Activated T-helper 2 cell treated with anti-CD3 and anti-CD28 coated beads, Interferon-gamma antibody, Interleukin-2, Interleukin-4, amounts not matched to agents 10 μg/mL and 5 μg/mL and 100 μg/mL, durations not matched to agents 14 hours and 24 hours and 36 hours (primary cell): Measurements from ENCODE around the gene HSD17B11. TPM values are rescaled to one million over a fixed set of nuclear protein-coding genes. Genes with fewer than 3 reads are reported as not detected.
"Not testable (repeated sequence)": the region's sequence is repeated elsewhere in the genome, so short reads cannot be mapped to it uniquely, and the experiment has no call there.

Source experiments
- DNase-seq: peaks from one replicate; pipeline ENCODE4 v3.0.0; 2021; ENCODE audit warnings: low spot score
- H3K27ac Mint-ChIP-seq: one replicate; pipeline ENCODE4 v1.8.0; 2021; ENCODE audit warnings: mixed read lengths
- H3K27me3 Mint-ChIP-seq: one replicate; pipeline ENCODE4 v1.8.0; 2021; ENCODE audit warnings: low read depth, mixed read lengths
- H3K36me3 Mint-ChIP-seq: one replicate; pipeline ENCODE4 v1.8.0; 2021; ENCODE audit warnings: low read depth, mixed read lengths
- H3K4me1 Mint-ChIP-seq: one replicate; pipeline ENCODE4 v1.8.0; 2021; ENCODE audit warnings: low read depth, mixed read lengths
- H3K4me3 Mint-ChIP-seq: one replicate; pipeline ENCODE4 v1.8.0; 2021; ENCODE audit warnings: low read depth, mild to moderate bottlenecking, moderate library complexity, mixed read lengths
- H3K9me3 Mint-ChIP-seq: one replicate; pipeline ENCODE4 v1.8.0; 2021; ENCODE audit warnings: mixed read lengths
- intact Hi-C: fragments of 100-400 bp; cut with micrococcal nuclease; formaldehyde crosslinking; loops from one replicate; pipeline ENCODE4 v1.15.1; 2023
- total RNA-seq: library from RNA; stranded (reverse); gene quantifications from 2 replicates; pipeline ENCODE4 v1.2.3, GENCODE V29; 2022

Gene HSD17B11
- total RNA-seq, 1 donor from 2014 or later, result 14.2 TPM

DNA sequence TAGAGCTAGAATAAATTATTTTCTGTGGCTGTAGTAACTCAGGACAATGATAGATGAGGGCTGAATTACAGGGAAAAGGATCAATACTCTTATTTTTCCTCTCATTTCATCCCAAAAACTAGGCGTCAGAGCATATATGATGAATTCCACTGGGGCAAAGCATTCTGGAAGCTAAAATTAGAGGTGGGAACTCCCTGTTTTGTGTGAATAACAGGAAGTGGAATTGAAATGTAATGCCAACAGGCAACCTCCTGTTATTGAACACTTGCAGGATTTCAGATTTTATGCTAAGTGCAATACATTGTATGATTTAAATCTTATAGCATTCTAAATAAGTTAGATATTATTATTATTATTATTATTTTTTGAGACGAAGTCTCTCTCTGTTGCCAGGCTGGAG, 20.9 kb downstream of the HSD17B11 start:
- H3K9me3 Mint-ChIP-seq, result no peaks in the 10 kb centered on the region
- peaks cover 35% of the 10 kb centered on the region for H3K36me3 Mint-ChIP-seq
- H3K27ac Mint-ChIP-seq, result no peak overlapping the region
- intact Hi-C loops, result loop anchor here (10.0 kb wide), 1 partner anchor 475 kb away; no protein-coding TSS in a partner anchor
- no peaks in the 10 kb centered on the region for H3K27me3 Mint-ChIP-seq
- H3K4me3 Mint-ChIP-seq, result no peak overlapping the region
- DNase-seq, result no peak
- H3K4me1 Mint-ChIP-seq, result no peaks in the 10 kb centered on the region

DNA sequence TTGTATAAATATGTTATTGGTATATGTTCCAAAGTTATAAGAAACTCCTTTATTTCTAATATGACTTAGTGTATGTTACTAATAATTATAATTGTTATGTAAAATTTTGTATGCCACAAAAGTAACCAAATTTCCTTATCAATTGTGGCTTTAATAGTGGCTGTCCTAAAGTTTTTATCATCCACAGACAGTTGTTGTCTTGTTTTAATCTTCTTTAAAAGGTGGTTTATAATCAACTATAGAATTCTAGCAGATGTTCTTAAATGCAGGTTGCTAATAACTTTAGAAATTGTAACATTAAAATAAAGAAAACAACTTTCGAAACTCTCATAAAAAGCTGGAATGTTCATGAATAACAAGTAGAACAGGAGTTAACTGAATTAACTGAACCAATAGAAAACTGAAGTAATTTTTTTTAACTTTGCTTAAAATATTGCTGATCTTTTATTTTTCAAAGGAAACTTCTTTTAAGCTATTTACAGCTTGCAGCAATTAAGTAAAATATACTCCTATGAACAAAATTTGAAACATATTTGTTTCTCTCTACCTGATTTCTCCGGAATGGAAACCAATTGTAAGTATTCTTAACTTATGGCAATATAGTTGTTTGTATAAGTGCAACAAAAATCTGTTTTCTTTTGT, 24.3 kb downstream of the HSD17B11 start:
- intact Hi-C loops, result no loop called here
- no peak for DNase-seq
- Mint-ChIP-seq H3K9me3 (no peaks in the 10 kb centered on the region), H3K36me3 (peaks cover 43% of the 10 kb centered on the region), H3K4me1 (no peaks in the 10 kb centered on the region), H3K27ac (no peak overlapping the region), H3K27me3 (no peaks in the 10 kb centered on the region), H3K4me3 (no peak overlapping the region)

DNA sequence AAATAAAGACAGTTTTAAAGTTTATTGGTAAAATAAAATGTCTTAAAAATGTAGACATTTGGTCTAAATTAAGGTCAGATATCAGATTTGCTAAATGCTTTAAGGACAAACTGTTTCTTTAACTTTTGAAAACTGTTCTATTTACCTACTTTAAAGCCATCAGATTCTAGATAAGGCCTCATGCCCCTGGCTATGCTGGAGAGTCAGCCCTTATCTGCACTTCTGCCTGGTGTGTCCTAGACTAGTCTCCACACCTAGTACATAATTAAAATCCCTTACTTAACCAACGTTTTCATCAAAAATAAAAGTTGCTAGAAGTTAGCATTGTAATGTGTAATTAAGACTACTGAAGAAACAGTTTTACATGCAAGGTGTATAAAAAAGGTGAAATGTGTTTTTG, 25.6 kb downstream of the HSD17B11 start:
- Mint-ChIP-seq H3K9me3 (no peaks in the 10 kb centered on the region), H3K4me3 (no peak overlapping the region), H3K4me1 (no peaks in the 10 kb centered on the region), H3K36me3 (peaks cover 38% of the 10 kb centered on the region), H3K27ac (no peak overlapping the region), H3K27me3 (no peaks in the 10 kb centered on the region)
- no peak for DNase-seq
- intact Hi-C loops, result no loop called here

DNA sequence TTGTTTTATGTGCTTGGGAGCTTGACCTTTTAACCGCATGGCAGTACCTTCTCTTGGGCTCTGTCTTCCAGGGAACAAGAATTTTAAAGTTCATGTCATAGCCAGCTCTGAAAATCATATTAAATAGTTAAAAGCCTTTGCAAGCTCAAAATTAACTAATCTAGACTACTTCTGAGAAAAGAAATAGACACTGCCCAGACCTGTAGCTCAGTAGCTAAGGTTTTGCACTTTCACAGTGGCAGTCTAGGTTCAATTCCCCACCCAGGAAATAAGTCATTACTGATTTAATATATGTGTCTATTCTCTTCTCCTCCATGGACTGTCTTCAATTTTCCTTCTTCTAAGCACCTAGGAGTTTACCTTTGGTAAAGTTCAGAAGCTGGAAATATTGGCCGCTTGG, 27.4 kb downstream of the HSD17B11 start:
- Mint-ChIP-seq H3K27ac (no peak overlapping the region), H3K4me1 (no peaks in the 10 kb centered on the region)
- intact Hi-C loops, result no loop called here

DNA sequence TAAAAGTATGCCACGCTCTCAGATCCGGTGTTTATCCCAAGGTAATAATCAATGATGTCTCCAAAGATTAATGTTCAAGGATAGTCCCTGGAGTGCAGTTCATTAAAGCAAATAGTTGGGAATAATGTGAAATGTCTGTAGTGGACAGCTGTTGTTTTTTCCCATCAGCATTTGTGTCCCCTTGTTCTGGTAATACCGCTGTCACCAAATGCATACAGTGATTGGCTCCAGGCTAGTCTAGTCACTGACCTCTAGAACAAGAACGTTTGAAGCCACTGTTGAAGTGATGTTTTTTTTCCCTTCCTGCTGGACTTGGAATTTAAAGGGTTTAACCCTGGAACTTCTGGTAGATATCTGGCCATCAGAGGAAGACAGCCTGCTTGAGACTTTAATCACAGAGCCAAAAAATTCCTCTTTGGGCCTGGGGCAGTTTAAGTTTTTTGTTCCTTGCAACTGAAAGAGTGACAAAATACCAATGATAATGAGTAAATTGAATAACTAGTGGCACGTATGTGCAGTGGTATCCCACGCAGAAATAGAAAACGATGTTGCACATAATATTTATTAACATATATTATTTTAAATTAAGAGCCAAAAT, 30.6 kb downstream of the HSD17B11 start:
- H3K36me3 Mint-ChIP-seq, result peaks cover 23% of the 10 kb centered on the region

More for the DNA sequence above, 27.4 kb downstream of the HSD17B11 start:
- Mint-ChIP-seq H3K4me3 (no peak overlapping the region), H3K27me3 (no peaks in the 10 kb centered on the region), H3K36me3 (peaks cover 35% of the 10 kb centered on the region), H3K9me3 (no peaks in the 10 kb centered on the region)
- no peak for DNase-seq

DNA sequence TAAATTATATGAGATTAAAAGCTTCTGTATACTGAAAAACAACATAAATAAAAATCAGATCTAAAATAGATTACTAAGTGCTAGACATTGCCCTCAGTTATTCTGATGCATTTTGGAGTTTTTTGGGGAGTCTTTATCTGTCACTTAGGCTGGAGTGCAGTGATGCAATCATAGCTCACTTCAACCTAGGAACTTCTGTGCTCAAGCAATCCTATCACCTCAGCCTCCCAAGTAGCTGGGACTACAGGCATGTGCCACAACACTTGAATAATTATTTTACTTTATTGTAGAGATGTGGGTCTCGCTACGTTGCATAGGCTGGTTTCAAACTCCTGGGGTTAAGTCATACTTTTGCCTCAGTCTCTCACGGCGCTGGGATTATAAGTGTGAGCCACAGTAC, 31.7 kb downstream of the HSD17B11 start:
- H3K27ac Mint-ChIP-seq, result no peak overlapping the region
- H3K4me3 Mint-ChIP-seq, result no peak overlapping the region
- H3K4me1 Mint-ChIP-seq, result peaks cover 2% of the 10 kb centered on the region
- peaks cover 19% of the 10 kb centered on the region for H3K36me3 Mint-ChIP-seq
- intact Hi-C loops, result no loop called here
- H3K27me3 Mint-ChIP-seq, result no peaks in the 10 kb centered on the region
- no peak for DNase-seq
- H3K9me3 Mint-ChIP-seq, result no peaks in the 10 kb centered on the region

More for the DNA sequence above, 30.6 kb downstream of the HSD17B11 start:
- Mint-ChIP-seq H3K4me1 (peaks cover 2% of the 10 kb centered on the region), H3K27ac (no peak overlapping the region), H3K27me3 (no peaks in the 10 kb centered on the region), H3K4me3 (no peak overlapping the region), H3K9me3 (no peaks in the 10 kb centered on the region)
- no peak for DNase-seq
- intact Hi-C loops, result no loop called here

DNA sequence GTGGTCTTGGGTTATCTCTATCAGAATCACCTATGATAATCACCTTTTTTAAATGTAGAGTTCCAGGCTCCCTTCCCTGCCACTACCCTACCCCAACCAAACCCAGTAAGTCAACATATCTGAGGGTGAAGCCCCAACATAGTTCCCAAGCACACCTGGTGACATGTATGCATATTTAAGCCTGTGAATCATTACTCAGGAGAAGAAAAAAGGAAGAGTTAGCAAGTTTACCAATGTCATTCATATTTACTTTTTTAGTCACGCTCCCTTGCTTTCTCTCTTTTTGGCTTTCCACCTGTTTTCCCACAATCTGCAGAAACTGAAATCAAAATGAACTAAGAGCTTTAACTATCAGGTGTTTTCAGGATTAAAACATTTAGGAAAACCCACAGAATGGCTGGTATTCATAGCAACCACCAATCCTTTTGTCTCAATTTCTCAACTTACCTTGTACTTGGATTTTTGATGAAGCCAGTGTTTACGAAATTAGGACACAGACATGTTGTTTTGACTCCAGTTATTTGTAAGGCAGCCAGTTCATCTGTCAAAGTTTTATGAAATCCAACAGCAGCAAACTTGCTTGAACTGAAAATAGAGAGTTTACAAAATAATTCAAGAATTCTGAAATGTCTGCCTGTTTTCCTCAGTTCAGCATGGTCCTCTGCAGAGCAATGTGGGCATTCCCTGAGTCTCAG, 34.0 kb downstream of the HSD17B11 start:
- no peak for DNase-seq
- intact Hi-C loops, result no loop called here
- Mint-ChIP-seq H3K4me1 (peaks cover 9% of the 10 kb centered on the region), H3K9me3 (peaks cover 4% of the 10 kb centered on the region), H3K27ac (no peak overlapping the region), H3K36me3 (peaks cover 19% of the 10 kb centered on the region), H3K27me3 (no peaks in the 10 kb centered on the region), H3K4me3 (no peak overlapping the region)

DNA sequence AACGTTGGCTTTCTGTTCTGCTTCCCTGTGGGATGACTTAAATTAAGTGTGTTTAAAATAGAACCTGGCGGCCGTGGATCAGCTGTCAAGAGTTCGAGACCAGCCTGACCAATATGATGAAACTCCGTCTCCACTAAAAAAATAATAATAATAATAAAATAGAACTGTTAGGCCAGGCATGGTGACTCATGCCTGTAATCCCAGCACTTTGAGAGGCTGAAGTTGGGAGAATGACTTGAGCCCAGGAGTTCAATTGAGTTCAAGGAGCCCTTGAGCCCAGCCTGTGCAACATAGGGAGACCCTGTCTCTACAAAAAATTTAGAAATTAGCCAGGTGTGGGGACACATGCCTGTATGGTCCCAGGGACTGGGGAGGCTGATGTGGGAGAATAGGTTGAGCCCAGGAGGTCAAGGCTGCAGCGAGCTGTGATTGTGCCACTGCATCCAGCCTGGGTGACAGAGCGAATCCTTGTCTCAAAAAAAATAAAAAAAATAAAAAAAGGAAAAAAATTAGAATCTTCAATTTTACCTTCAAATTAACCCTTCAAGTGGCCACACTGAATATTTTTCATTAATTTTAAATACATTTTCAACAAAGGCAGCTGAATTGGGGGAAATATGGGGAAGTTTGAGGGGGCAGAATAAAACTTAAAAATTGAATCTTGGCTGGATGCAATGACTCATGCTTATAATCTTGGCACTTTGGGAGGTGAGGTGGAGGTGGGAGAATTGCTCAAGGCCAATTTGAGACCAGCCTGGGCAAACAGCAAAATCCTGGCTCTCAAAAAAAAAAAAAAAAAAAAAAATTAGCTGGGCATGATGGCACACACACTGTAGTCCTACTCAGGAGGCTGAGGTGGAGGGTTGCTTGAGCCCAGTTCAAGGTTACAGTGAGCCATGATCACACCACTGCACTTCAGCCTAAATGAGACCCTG, 36.6 kb downstream of the HSD17B11 start:
- no peaks in the 10 kb centered on the region for H3K27me3 Mint-ChIP-seq
- H3K9me3 Mint-ChIP-seq, result peaks cover 4% of the 10 kb centered on the region
- DNase-seq, result no peak
- intact Hi-C loops, result no loop called here
- H3K4me3 Mint-ChIP-seq, result no peak overlapping the region
- peaks cover 9% of the 10 kb centered on the region for H3K4me1 Mint-ChIP-seq
- peaks cover 13% of the 10 kb centered on the region for H3K36me3 Mint-ChIP-seq
- no peak overlapping the region for H3K27ac Mint-ChIP-seq

DNA sequence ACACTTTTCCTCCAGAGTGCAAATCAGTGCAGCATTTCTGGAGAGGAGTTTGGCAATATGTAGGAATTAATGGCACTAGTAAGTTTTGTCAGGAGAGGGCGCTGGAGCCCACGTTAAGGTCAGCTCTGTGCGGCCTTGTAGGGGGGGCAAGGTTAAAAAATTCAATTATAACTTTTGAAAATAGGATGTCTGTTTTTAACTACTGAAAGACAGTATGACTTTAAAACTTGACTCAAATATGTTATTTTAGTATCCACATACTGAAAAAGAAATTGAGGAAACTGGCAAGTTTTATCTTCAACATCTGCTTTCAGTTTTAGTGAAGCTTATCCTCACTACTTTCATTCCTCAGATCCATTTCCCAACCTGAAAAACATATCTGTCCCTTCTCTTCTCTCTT, 37.4 kb downstream of the HSD17B11 start:
- Mint-ChIP-seq H3K4me1 (peaks cover 9% of the 10 kb centered on the region), H3K27ac (no peak overlapping the region), H3K9me3 (peaks cover 4% of the 10 kb centered on the region), H3K27me3 (no peaks in the 10 kb centered on the region), H3K4me3 (no peak overlapping the region), H3K36me3 (peaks cover 13% of the 10 kb centered on the region)
- intact Hi-C loops, result no loop called here
- no peak for DNase-seq

DNA sequence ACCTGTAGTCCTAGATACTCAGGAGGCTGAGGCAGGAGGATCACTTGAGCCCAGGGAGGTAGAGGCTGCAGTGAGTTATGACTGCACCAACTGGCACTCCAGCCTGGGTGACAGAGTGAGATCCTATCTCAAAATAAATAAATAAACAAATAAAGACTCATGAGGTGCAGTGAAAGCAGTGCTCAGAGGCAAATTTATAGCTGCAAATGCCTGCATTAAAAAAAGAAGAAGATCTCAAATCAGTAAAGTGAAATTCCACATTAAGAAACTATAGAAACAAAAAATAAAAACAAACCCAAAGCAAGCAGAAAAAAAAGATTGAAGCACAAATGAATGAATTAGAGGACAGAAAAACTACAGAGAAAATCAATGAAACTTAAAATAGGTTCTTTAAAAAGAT, 45.8 kb downstream of the HSD17B11 start:
- no peak overlapping the region for H3K27ac Mint-ChIP-seq

DNA sequence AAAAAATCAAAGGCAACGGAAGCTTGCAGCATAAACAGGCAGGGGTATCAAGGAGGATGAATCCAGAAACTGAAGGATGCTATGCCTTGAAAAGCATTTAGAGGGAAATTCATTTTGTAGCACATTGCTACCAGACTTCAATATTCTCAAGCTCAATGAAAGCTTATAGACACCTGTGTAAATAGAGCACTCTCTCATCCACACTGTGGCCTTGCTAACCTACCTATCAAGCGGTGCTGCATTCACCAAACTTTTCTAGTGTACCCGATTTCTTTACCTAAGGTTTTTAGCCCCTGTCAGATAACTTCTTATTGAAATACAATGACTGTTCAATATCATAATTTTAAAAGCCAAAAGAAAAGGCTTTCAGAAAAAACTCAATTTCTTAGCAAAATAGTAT, 48.1 kb downstream of the HSD17B11 start:
- DNase-seq, result no peak
- H3K4me3 Mint-ChIP-seq, result no peak overlapping the region

More for the DNA sequence above, 45.8 kb downstream of the HSD17B11 start:
- Mint-ChIP-seq H3K36me3 (peaks cover 28% of the 10 kb centered on the region), H3K27me3 (no peaks in the 10 kb centered on the region), H3K4me1 (no peaks in the 10 kb centered on the region), H3K4me3 (no peak overlapping the region), H3K9me3 (peaks cover 22% of the 10 kb centered on the region)
- intact Hi-C loops, result no loop called here
- DNase-seq, result no peak

DNA sequence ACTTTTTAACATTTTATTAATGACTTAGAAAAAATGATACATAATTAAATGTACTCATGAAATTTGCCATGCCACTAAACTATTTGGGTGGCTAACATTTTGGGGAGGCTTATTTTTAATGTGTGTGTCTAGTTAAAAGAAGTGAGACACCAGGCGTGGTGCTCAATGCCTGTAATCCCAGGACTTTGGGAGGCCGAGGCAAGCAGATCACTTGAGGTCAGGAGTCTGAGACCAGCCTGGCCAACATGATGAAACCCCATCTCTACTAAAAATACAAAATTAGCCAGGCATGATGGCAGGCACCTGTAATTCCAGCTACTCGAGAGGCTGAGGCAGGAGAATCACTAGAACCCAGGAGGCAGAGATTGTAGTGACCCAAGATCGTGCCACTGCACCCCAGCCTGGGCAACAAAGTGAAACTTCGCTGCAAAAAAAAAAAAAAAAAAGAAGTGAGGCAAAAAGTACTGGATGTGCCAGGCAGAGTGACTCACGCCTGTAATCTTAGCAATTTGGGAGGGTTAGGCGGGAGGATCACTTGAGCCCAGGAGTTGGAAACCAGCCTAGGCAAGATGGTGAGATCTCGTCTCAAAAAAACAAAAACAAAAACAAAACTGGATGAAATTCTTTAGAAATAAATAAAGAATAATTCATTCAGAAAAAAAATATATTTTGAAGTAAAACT, 48.9 kb downstream of the HSD17B11 start:
- Mint-ChIP-seq H3K9me3 (peaks cover 22% of the 10 kb centered on the region), H3K36me3 (peaks cover 39% of the 10 kb centered on the region)
- H3K4me3 Mint-ChIP-seq, H3K27ac Mint-ChIP-seq, intact Hi-C loops, H3K27me3 Mint-ChIP-seq, H3K4me1 Mint-ChIP-seq, DNase-seq: not testable (repeated sequence)

More for the DNA sequence above, 48.1 kb downstream of the HSD17B11 start:
- peaks cover 22% of the 10 kb centered on the region for H3K9me3 Mint-ChIP-seq
- intact Hi-C loops, result no loop called here
- H3K27me3 Mint-ChIP-seq, result no peaks in the 10 kb centered on the region
- H3K27ac Mint-ChIP-seq, result no peak overlapping the region
- peaks cover 39% of the 10 kb centered on the region for H3K36me3 Mint-ChIP-seq
- H3K4me1 Mint-ChIP-seq, result no peaks in the 10 kb centered on the region
